Activated naive CD8-positive, alpha-beta T cell treated with anti-CD3 and anti-CD28 coated beads, Interleukin-2, amount 50 U/mL, for 16 hours (primary cell): ENCODE data around the gene AKAP9.
"Not testable (repeated sequence)": the region's sequence is repeated elsewhere in the genome, so short reads cannot be mapped to it uniquely, and the experiment has no call there.

ENCODE experiments used
- DNase-seq: peaks from one replicate; pipeline ENCODE4 v3.0.0-alpha.2; 2020; ENCODE audit warnings: low read depth, low spot score

Gene AKAP9

DNA sequence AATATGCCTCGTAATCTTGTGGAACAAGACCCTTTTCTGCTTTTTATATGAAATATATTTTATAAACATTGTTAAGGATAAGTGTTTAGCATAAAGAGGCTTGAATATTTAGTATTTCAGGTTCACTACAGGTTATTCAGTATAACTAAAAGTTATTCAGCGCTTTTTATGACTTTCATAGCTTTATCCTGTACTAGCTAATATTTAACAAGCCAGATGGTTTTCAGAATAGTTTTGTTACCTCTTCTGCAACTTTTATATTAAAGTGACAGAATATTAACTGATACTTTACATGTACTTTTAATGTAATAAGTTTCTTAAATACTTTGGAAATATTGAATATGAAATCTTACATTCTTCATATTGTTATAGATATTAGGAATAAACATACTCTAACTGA is 118.2 kb downstream of the AKAP9 start:
- no peak for DNase-seq

- no peak for DNase-seq
Observed at GRCh38 chr7:92061154-92061553, 120.5 kb downstream of the AKAP9 start.

DNA sequence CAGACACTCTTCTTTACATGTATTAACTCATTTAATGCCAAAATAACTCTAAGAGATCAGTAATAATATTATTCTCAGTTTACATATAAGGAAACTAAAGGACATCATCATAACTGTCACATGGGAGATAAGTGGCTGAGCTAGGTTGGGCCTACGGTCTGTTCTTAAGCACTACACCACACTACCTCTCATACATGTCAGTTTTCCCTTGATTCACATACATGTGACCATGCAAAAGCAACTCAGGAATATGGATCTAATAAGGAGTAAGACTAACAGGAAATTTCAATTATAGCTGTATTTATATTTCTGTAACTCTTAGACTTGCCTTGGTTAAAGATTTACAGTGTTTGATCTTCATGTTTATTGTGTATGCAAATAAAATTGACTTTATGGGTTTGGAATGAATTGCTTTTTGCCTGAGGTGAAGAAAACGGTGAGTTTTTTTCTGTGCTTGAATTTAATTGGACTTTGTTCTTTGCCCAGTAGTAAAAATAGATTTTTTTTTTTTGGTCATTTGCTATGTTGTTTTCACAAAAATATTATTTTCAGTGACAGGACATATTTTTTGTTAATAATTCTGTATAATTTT is 123.9 kb downstream of the AKAP9 start:
- DNase-seq: no peak

- no peak for DNase-seq
Observed at GRCh38 chr7:92071032-92071431, 130.4 kb downstream of the AKAP9 start.

GRCh38 chr7:92072121-92072520 is 131.5 kb downstream of the AKAP9 start:
- DNase-seq: no peak

- DNase-seq: no peak
Observed at GRCh38 chr7:92072708-92073107, 132.0 kb downstream of the AKAP9 start.

DNA sequence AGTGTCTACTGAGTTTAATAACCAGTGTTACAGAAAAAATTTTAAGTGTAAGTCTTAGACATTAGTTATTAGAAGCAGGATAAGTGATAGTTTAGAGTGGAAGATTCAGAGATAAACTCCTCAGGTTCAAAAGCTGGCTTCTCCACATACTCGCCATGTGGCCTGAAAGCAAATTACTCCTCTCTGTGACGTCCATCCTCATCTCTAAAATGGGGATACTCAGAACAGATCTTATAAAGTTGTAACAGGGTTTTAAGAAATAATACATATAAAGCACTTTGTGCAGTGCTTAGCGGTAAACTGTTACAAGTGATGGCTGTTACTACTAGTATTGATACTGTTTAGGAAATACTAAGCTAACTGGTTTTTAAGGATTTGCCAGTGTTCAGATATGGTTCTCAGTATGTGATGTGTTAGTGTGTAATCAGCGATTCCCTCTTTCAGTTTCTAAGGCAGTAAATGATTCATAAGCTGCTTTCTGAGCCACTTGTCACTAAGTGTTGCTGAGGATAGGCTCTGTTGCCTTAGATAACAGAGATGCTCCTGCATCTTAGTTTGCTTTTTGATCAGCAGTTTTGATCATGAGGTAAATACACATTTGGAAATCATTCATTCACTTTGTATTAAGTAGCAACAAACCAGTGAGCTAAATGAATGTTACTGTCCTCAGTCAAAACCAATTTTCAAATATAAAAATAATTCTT is 134.9 kb downstream of the AKAP9 start:
- DNase-seq: no peak

DNA sequence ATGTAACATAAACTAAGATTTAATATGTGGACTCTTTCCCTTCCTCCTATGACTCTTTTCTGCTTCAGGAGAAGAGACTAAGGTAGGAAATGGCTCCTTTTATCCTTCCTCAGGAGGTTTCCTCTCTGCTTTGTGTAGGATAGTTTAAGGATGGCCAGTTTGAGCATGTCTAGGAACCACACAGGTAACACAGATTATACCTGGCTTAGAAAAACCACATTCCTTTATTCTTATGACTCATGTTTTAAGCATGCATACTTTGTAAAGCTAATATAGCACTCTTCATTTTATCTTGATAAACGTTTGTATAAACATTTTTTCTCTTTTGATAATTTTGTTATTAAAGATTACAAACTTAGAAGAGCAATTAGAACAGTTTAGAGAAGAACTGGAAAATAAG is 135.8 kb downstream of the AKAP9 start:
- no peak for DNase-seq

- DNase-seq: not testable (repeated sequence)
Observed at GRCh38 chr7:92083922-92084321, 143.3 kb downstream of the AKAP9 start.

DNA sequence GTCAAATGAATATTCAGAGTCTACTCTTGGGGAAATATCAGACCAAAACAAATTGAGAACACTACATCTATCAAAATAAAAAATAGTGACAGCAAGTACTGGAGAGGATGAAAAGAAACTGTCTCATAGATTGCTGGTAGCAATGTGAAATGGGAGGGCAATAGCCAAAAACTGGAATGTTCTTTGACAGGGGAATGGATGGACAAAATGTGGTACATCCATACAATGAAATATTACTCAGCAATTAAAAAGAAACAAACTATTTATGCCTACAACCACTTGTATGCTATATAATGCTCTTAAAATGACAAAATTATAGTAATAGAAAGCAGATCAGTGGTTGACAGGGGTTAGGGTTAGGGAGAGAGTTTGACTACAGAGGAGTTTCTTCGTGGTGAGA is 147.6 kb downstream of the AKAP9 start:
- no peak for DNase-seq

- no peak for DNase-seq
Observed at GRCh38 chr7:92092210-92092609, 151.5 kb downstream of the AKAP9 start.

GRCh38 chr7:92095380-92095779 is 154.7 kb downstream of the AKAP9 start:
- no peak for DNase-seq

DNA sequence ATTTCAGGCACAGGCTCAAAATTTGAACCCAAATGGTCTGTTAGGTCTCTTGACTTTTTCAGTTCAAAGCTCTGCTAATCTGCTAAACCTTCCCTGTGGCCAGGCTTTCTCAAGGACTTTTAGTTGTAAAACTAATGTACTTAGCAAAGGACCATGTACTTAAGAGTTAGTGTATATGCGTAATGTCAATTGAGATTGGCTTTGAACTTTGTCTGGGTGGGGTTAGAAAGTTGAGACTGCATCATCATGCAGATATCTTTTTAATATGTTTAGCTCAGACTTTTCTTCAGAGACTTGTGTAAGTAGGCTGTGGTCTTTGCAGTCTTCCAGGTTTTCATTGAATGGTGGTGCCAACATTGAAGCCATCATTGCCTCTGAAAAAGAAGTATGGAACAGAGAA is 159.9 kb downstream of the AKAP9 start:
- DNase-seq: no peak

DNA sequence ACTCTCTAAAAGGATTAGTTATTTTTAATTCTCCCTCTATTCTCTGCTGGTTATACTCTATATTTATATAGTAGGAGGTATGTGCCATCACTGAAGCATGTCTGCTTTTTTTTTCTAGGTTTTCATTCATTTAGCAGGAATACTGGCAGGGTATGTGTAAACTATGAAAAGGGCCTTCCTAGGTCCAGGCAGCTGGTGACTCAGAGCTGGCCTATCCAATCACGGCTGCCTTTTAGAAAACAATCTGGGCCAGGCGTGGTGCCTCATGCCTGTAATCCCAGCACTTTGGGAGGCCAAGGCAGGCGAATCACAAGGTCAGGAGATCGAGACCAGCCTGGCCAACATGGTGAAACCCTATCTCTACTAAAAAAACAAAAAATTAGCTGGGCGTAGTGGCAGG is 162.2 kb downstream of the AKAP9 start:
- not testable (repeated sequence) for DNase-seq

- DNase-seq: no peak
Observed at GRCh38 chr7:92108821-92109220, 168.2 kb downstream of the AKAP9 start.

DNA sequence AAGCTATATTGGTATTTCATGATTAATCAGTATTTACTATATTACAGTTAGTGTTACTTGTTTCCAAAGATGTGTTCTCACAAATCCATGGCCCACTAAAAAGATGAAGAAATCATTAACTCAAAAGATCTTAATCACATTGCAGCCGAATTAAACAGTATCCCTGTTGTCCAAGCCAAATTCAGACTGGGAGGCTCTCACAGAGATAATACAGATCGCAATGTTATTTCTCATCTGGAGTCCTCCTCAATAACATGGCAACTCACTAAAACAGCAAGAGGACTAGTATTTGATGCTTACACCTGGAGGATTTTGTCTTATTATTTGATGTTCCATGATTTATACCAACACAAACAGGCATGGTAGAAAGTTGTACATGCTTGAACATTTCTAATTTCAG is 170.2 kb downstream of the AKAP9 start:
- DNase-seq: no peak

DNA sequence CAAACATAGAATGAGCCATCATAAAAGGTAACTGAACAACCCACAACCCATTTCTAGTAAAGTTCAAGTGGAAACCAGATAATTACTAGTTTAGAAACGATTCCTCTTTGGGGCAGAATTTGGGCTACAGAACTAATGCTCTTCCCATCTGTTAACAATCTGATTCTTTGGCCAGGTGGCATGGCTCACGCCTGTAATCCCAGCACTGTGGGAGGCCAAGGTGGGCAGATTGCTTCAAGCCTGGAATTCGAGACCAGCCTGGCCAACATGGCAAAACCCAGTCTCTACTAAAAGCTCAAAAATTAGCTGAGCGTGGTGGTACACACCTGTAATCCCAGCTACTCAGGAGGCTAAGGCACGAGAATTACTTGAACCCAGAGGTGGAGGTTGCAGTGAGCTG is 175.2 kb downstream of the AKAP9 start:
- DNase-seq: no peak

- DNase-seq: no peak
Observed at GRCh38 chr7:92116949-92117348, 176.3 kb downstream of the AKAP9 start.

GRCh38 chr7:92119213-92119759 is 178.6 kb downstream of the AKAP9 start:
- DNase-seq: no peak

DNA sequence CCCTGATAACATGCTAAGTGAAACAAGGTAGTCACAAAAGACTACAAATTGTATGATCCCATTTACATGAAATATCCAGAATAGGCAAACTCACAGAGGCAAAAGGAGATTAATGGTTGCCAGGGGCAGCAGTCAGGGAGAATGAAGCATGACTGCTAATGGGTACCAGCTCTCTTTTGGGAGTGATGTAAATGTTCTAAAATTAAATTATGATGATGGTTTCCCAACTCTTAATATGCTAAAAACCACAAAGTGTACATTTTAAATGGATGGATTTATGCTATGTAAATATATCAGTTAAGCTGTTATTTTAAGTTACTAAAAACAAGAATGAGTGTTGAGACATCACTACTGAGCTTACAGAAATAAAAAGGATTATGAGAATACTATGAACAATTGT is 181.0 kb downstream of the AKAP9 start:
- no peak for DNase-seq

- DNase-seq: no peak
Observed at GRCh38 chr7:92131093-92131492, 190.4 kb downstream of the AKAP9 start.

- no peak for DNase-seq
Observed at GRCh38 chr7:92131764-92132330, 191.2 kb downstream of the AKAP9 start.

GRCh38 chr7:92133133-92133736 is 192.6 kb downstream of the AKAP9 start:
- no peak for DNase-seq
